Endodermal cell (in vitro differentiated cells): ENCODE data around the gene POT1. TPM values are rescaled to one million over a fixed set of nuclear protein-coding genes. Genes with fewer than 3 reads are reported as not detected.

Experiments used
- DNase-seq: peaks from one replicate; pipeline ENCODE4 v3.0.0-alpha.2; 2017
- H3K27ac ChIP-seq: 2 replicates; pipeline ENCODE4 v1.5.1; 2013; ENCODE audit warnings: mild to moderate bottlenecking, low read depth, low read length, moderate library complexity
- H3K27me3 ChIP-seq: 2 replicates; pipeline ENCODE4 v1.6.1; 2013; ENCODE audit warnings: mild to moderate bottlenecking, low read length, moderate library complexity; ENCODE audit not compliant: insufficient read depth, control insufficient read depth, poor library complexity, severe bottlenecking
- H3K36me3 ChIP-seq: 2 replicates; pipeline ENCODE4 v1.7.0; 2013; ENCODE audit warnings: mild to moderate bottlenecking, low read length, moderate library complexity; ENCODE audit not compliant: control insufficient read depth, insufficient read depth
- H3K4me1 ChIP-seq: one replicate; pipeline ENCODE4 v1.7.0; 2013; ENCODE audit warnings: low read length; ENCODE audit not compliant: control insufficient read depth, insufficient read depth
- H3K4me3 ChIP-seq: 2 replicates; pipeline ENCODE4 v1.5.1; 2013; ENCODE audit warnings: mild to moderate bottlenecking, low read length, moderate library complexity
- H3K9ac ChIP-seq: 2 replicates; pipeline ENCODE4 v1.6.1; 2013; ENCODE audit warnings: mild to moderate bottlenecking, low read length, moderate library complexity; ENCODE audit not compliant: poor library complexity, severe bottlenecking; ENCODE audit errors: extremely low read depth
- H3K9me3 ChIP-seq: 2 replicates; pipeline ENCODE4 v1.6.1; 2013; ENCODE audit warnings: mild to moderate bottlenecking, low read length, moderate library complexity; ENCODE audit not compliant: control insufficient read depth
- H3K27ac Mint-ChIP-seq: 2 replicates; pipeline ENCODE4 v1.8.0; 2020; ENCODE audit warnings: mixed read lengths
- H3K27me3 Mint-ChIP-seq: 2 replicates; pipeline ENCODE4 v1.8.0; 2021; ENCODE audit warnings: mild to moderate bottlenecking, mixed read lengths; ENCODE audit not compliant: insufficient read depth
- H3K36me3 Mint-ChIP-seq: 2 replicates; pipeline ENCODE4 v1.8.0; 2020; ENCODE audit warnings: low read depth, mixed read lengths
- H3K4me1 Mint-ChIP-seq: 2 replicates; pipeline ENCODE4 v1.8.0; 2020; ENCODE audit warnings: mixed read lengths
- H3K4me3 Mint-ChIP-seq: 2 replicates; pipeline ENCODE4 v1.8.0; 2020; ENCODE audit warnings: mild to moderate bottlenecking, moderate library complexity, mixed read lengths
- H3K9me3 Mint-ChIP-seq: 2 replicates; pipeline ENCODE4 v1.8.0; 2020; ENCODE audit warnings: mild to moderate bottlenecking, mixed read lengths
- CTCF ChIP-seq: fragments of 200-600 bp; sonication (generic); conservative IDR thresholded peaks from 2 replicates; pipeline ENCODE4 v1.5.0; 2021; ENCODE audit warnings: antibody characterized with exemption, mild to moderate bottlenecking
- WGBS, 2 experiments: methylation state at CpG; one replicate each; pipeline versions ENCODE4 v1.1.5 to v1.1.7; 2013; ENCODE audit warnings: missing lambda C conversion rate in 2 of 2, mixed read lengths in 1 of 2; ENCODE audit not compliant: insufficient coverage in 1 of 2, insufficient read length in 1 of 2; 5-methylcytosine and 5-hydroxymethylcytosine counted together
- total RNA-seq, 2 donors: library from RNA; stranded (reverse); fragmentation: NEBNext Ultra II Directional in 1 of 2; extraction: Animal tissue kit (Norgen Biotek cat#: 25700) in 1 of 2; gene quantifications; 2 replicates in 1 of 2; 3 replicates in 1 of 2; pipeline ENCODE4 v1.2.1, GENCODE V29; 2021

Gene POT1
- total RNA-seq, 2 donors from 2014 or later = 31.2 to 41.8 TPM

DNA sequence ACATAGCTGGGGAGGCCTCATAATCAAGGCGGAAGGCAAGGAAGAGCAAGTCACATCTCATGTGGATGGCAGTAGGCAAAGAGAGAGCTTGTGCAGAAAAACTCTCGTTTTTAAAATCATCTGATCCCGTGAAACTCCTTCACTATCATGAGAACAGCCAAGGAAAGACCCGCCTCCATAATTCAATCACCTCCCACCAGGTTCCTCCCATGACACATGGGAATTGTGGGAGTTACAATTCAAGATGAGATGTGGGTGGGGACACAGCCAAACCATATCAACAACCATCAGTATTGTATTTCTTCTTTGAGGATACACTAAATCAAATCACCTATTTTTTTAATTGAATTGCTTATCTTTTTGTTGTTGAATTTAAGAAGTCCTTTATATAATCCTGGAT is 16.7 kb downstream of the POT1 start:
- Mint-ChIP-seq H3K4me3 (no peak overlapping the region), H3K9me3 (no peaks in the 10 kb centered on the region), H3K27me3 (no peaks in the 10 kb centered on the region), H3K4me1 (peaks cover 36% of the 10 kb centered on the region), H3K36me3 (peaks cover 12% of the 10 kb centered on the region), H3K27ac (no peak overlapping the region)
- peaks cover 5% of the 10 kb centered on the region for H3K36me3 ChIP-seq
- H3K4me1 ChIP-seq = peaks cover 11% of the 10 kb centered on the region
- H3K4me3 ChIP-seq = no peak overlapping the region
- H3K27me3 ChIP-seq = no peaks in the 10 kb centered on the region
- H3K27ac ChIP-seq = no peak overlapping the region
- DNase-seq = no peak
- H3K9ac ChIP-seq = no peak overlapping the region
- H3K9me3 ChIP-seq = no peaks in the 10 kb centered on the region
- WGBS, 2 experiments = 97 to 100% methylated on average over 1 to 4 of the region's 4 CpGs
- no peak for TF ChIP-seq CTCF

DNA sequence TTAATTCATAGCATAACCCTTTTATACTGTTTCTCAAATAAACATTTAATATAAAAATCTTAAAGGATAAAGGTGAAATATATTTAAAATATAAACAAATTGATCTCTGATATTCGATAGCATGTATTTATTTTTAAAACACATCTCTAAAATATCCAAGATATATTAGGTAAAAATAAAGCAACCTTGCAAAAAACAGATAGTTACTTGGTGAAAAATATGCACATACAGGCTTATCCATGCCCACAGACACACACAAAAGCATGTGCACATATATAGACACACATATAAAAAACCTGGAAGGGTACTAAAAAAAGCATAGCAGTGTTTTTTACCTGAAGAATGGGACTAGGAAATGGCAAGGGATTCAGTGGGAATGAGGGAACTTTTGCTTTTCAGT is 19.8 kb downstream of the POT1 start:
- peaks cover 11% of the 10 kb centered on the region for H3K4me1 ChIP-seq
- H3K9ac ChIP-seq = no peak overlapping the region
- no CpG with 5 or more reads among the region's 1 CpG for WGBS, 2 experiments
- peaks cover 33% of the 10 kb centered on the region for H3K4me1 Mint-ChIP-seq
- H3K9me3 ChIP-seq = no peaks in the 10 kb centered on the region
- H3K4me3 Mint-ChIP-seq = peak overlapping the region; percentile 2
- peak overlapping the region; percentile 34 for H3K4me3 ChIP-seq
- peaks cover 5% of the 10 kb centered on the region for H3K36me3 ChIP-seq
- H3K27ac ChIP-seq = no peak overlapping the region
- no peak for TF ChIP-seq CTCF
- peak overlapping the region; percentile 37 for H3K27ac Mint-ChIP-seq
- H3K9me3 Mint-ChIP-seq = peaks cover 16% of the 10 kb centered on the region
- no peaks in the 10 kb centered on the region for H3K27me3 ChIP-seq
- DNase-seq = no peak
- peaks cover 27% of the 10 kb centered on the region for H3K36me3 Mint-ChIP-seq
- H3K27me3 Mint-ChIP-seq = no peaks in the 10 kb centered on the region

- Histone ChIP-seq H3K4me1 (peaks cover 11% of the 10 kb centered on the region), H3K27ac (no peak overlapping the region), H3K9ac (no peak overlapping the region), H3K9me3 (no peaks in the 10 kb centered on the region), H3K4me3 (no peak overlapping the region), H3K27me3 (no peaks in the 10 kb centered on the region), H3K36me3 (peaks cover under 1% of the 10 kb centered on the region)
- peaks cover 23% of the 10 kb centered on the region for H3K36me3 Mint-ChIP-seq
- H3K9me3 Mint-ChIP-seq = peaks cover 25% of the 10 kb centered on the region
- no peak for DNase-seq
- H3K4me3 Mint-ChIP-seq = no peak overlapping the region
- no peak for TF ChIP-seq CTCF
- no peaks in the 10 kb centered on the region for H3K27me3 Mint-ChIP-seq
- H3K27ac Mint-ChIP-seq = no peak overlapping the region
- peaks cover 33% of the 10 kb centered on the region for H3K4me1 Mint-ChIP-seq
Observed at GRCh38 chr7:124908259-124908658, 21.4 kb downstream of the POT1 start.
